ENCODE results near the gene DCHS1. TPM values are rescaled to one million over a fixed set of nuclear protein-coding genes. Genes with fewer than 3 reads are reported as not detected.

The DCHS1 gene
- polyA plus RNA-seq, 2 of the 4 experiments (the other 2 are of a cell fraction): 0.06 TPM

- Histone ChIP-seq H3K9me3 (no peaks in the 10 kb centered on the region), H3K4me2 (peak overlapping the region; percentile 97), H3K27ac (peak overlapping the region; percentile 90 to 98), H3K4me1 (peaks cover 39% of the 10 kb centered on the region), H3K4me3 (peak overlapping the region; percentile 79)
- 0% methylated on average over 11 of the region's 20 CpGs for WGBS (ENCODE audit: missing lambda C conversion rate)
- POLR2A ChIA-PET: interaction anchor here (1.1 to 2.4 kb wide), 4 partner anchors 9 to 123 kb away, joined by 4 to 13 read pairs (median 4); partner anchors contain the start of genes ARFIP2, MRPL17 and TIMM10B
- ATAC-seq (peak; percentile 59), FAIRE-seq (no peak), DNase-seq (ENCODE audit: low read depth in 1 of 2, low spot score in 1 of 2) (peak; percentile 37 to 47)
- no peak for TF ChIP-seq RARB (CRISPR knock-in tag; IDR thresholded peaks at IDR 0.05)
- no peak for TF ChIP-seq CEBPB (IDR thresholded peaks at IDR 0.05)
- TF ChIP-seq USF2 (IDR thresholded peaks at IDR 0.05): no peak
- TF ChIP-seq HES2 (IDR thresholded peaks at IDR 0.05): no peak
- no peak for TF ChIP-seq NR3C1 (IDR thresholded peaks at IDR 0.05)
- TF ChIP-seq TFCP2L1 (CRISPR knock-in tag; IDR thresholded peaks at IDR 0.05): no peak
- no peak for TF ChIP-seq HOXB5 (CRISPR knock-in tag; IDR thresholded peaks at IDR 0.05)
- no peak for TF ChIP-seq REST (IDR thresholded peaks at IDR 0.05)
- CTCF ChIA-PET: interaction anchor here (0.7 to 4.2 kb wide), 7 partner anchors 9 to 226 kb away, joined by 3 to 23 read pairs (median 5); partner anchors contain the start of genes MRPL17 and TPP1
Measured at GRCh38 chr11:6604081-6604626, 51.5 kb downstream of the DCHS1 start.

- H3K4me3 ChIP-seq: peak within 1 kb of the TSS; percentile 79
- WGBS (ENCODE audit: missing lambda C conversion rate): 1% methylated on average over 32 of the region's 72 CpGs
- DNase-seq (ENCODE audit: low read depth in 1 of 2, low spot score in 1 of 2) (peak; percentile 91 to 92), ATAC-seq (peak; percentile 80 to 90), FAIRE-seq (no peak)
- CTCF ChIA-PET: interaction anchor here (0.6 to 4.2 kb wide), 9 partner anchors 9 to 225 kb away, joined by 3 to 23 read pairs (median 4); partner anchors contain the start of genes MRPL17, TAF10 and TPP1
- peak within 1 kb of the TSS; percentile 97 for H3K4me2 ChIP-seq
- POLR2A ChIA-PET: interaction anchor here (1.3 to 2.4 kb wide), 3 partner anchors 9 to 122 kb away, joined by 4 to 13 read pairs (median 4); partner anchors contain the start of genes ARFIP2, MRPL17 and TIMM10B
- no peaks in the 10 kb centered on the region for H3K9me3 ChIP-seq
- H3K27ac ChIP-seq: peak within 1 kb of the TSS; percentile 90 to 98
- H3K4me1 ChIP-seq: peaks cover 39% of the 10 kb centered on the region
- TF ChIP-seq PHF8 (IDR thresholded peaks at IDR 0.05; ENCODE audit: borderline replicate concordance, low read depth) (peak; percentile 82), BHLHE40 (IDR thresholded peaks at IDR 0.05; ENCODE audit: low read depth, low read length) (no peak), USF2 (IDR thresholded peaks at IDR 0.05) (no peak), E2F6 (IDR thresholded peaks at IDR 0.05; ENCODE audit: borderline replicate concordance, low read depth) (peak; percentile 47; the same call in 1 of the 2 replicates), MYC (IDR thresholded peaks at IDR 0.05; ENCODE audit: borderline replicate concordance, low read length) (peak; percentile 94), EHF (CRISPR knock-in tag; IDR thresholded peaks at IDR 0.05) (no peak), NPAS2 (CRISPR knock-in tag; IDR thresholded peaks at IDR 0.05; ENCODE audit: borderline replicate concordance) (no peak), CBX8 (IDR thresholded peaks at IDR 0.05) (no peak), RCOR1 (IDR thresholded peaks at IDR 0.05; ENCODE audit: low read depth, low read length) (no peak), HES2 (IDR thresholded peaks at IDR 0.05) (no peak), CTCF (IDR thresholded peaks at IDR 0.05) (no peak), POLR2AphosphoS2 (conservative IDR thresholded peaks at IDR 0.05; ENCODE audit: low read length) (no peak), RARB (CRISPR knock-in tag; IDR thresholded peaks at IDR 0.05) (no peak), FOSB (CRISPR knock-in tag; IDR thresholded peaks at IDR 0.05) (no peak), MAX (IDR thresholded peaks at IDR 0.05) (peak; percentile 96), NFE2L2 (conservative IDR thresholded peaks at IDR 0.05; ENCODE audit: low read length) (no peak), KDM5A (IDR thresholded peaks at IDR 0.05) (no peak; the same call in 1 of the 2 replicates), SMC3 (IDR thresholded peaks at IDR 0.05) (peak; percentile 25; the same call in 1 of the 3 replicates), ESRRA (IDR thresholded peaks at IDR 0.05; ENCODE audit: borderline replicate concordance, low read length) (no peak), RNF2 (IDR thresholded peaks at IDR 0.05; ENCODE audit: borderline replicate concordance, low read depth) (no peak), MAFK (IDR thresholded peaks at IDR 0.05; ENCODE audit: partially characterized antibody) (no peak)
Measured at GRCh38 chr11:6603287-6604080, 52.1 kb downstream of the DCHS1 start, which contains the start of the genes ILK and RRP8. TSS of gene ILK (plus strand) at chr11:6603774. CDS start at chr11:6604272, 498 bp downstream. TSS of gene RRP8 (minus strand) at chr11:6603616. CDS start at chr11:6603502, 114 bp downstream.

Data from A549 (cell line).